DMS 273 (cell line): ENCODE results near the gene PTGR3.

Source experiments
- DNase-seq: peaks from one replicate; lab custom pipeline; 2025; ENCODE audit not compliant: unreplicated experiment; lab: John Stamatoyannopoulos, UW

PTGR3 gene

DNA sequence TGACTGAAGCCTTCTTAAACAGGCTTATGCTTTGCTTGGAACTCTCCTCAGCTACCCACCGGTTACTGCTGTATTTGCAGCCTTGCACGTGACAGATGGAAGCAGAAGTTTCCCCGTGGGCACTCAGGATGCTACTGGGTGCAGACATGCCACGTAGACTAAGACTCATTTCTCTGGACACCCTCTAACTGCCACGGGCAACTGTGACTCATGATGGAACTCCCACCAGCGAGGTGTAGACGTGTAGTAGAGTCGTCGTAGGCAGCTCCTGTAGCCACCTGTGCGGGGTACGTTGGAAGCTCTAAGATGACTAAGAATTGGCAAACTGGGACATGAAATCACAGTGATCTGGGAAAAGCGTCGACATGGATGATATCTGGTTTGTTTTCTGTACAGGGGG is 29.2 kb upstream of the PTGR3 start:
- no peak for DNase-seq

DNA sequence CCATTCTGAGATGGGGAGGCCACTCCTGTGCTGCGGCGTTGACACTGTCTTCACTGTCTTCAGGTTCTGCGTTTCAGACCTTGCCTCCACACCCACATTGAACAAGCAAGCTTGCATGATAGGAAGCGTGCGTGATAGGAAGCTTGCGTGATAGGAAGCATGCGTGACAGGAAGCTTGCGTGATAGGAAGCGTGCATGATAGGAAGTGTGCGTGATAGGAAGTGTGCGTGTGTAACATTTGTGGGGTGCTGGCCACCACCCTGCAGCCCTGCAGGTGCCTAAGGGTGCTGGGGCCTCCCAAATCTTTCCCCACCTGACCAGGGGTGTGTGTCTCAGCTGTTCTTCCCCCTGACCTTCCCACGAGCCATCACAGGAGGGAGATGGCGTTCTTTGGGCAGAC is 27.0 kb upstream of the PTGR3 start:
- DNase-seq, result no peak

DNA sequence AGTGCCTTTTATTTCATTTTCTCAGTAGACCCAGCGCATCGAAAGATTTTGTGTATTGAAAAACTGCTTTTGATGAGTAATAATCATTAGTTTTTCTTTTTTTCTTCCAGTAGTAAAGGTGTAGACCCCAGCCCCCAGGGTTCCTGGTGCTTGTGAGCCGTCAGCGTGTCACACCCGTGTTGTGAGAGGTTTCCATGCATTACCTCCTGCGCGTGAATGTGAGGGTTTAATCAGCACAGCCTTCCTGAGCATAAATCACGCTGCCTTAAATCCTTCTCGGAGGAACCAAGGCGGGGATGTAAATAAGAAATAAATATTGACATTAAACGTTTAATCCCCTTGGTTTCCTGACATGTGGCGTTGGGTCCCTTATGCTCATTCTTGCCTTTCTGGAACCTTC is 26.0 kb upstream of the PTGR3 start:
- DNase-seq, result no peak

- DNase-seq, result peak; percentile 17
Measured at GRCh38 chr18:75231053-75231406, 22.1 kb upstream of the PTGR3 start.

DNA sequence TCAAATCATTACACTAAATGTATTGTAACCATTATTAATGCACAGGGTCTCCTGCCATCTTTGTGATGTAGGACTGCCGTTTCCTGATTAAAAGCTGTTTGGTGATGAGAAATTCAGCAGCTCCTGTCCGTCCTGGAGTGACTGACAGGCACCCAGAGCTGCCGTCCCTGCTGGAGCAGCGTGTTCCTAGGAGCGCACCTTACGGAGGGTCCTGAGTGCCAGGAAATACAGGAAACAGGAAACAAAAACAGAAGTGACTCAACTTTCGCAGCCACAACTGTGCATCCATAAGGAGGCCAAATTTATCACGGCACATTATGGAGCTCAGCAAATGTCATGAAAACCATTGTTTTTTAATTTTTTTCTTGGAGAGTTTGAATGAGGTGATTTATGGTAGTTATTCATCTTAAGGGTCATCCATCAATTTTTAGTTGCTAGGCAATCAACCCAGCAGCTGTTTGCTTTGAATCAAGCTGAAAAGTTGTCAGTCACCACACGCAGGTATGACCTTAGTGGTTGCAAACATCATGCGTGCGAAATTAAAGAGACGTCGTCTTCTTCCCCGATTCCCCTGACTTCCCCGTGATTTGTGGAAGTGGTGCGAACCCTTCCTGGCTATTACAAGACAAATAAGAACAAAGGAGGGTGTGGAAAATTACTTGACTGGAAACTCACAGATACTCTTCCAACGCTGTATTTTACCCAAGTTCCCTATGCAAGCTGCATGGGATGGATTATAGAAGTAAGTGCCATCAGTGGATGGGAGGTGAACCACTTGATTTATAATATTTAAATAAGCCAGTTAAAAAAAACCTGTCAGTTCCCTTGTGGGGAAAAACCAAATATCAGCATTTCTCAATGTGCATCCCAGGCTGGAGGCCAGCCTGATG is 21.5 kb upstream of the PTGR3 start:
- DNase-seq, result no peak

DNA sequence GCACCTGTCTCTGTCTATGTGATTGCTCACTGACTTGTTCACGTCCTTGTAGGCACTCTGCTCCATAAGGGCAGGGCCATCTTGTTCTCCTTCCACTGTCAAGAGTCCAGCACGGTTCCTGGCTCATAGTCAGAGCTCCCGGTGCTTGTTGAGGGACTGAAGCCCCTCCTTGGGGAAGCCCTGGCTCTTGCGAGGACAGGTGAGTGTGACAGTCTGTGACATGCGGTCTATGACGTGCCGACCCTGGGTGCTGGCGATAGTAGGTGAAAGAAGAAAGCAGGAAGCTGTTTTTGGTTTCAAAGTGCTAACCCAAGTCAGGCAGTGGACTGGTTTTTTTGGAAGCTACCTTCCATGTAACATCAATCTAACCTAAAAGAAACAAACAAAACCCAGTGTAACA is 20.5 kb upstream of the PTGR3 start:
- no peak for DNase-seq

DNA sequence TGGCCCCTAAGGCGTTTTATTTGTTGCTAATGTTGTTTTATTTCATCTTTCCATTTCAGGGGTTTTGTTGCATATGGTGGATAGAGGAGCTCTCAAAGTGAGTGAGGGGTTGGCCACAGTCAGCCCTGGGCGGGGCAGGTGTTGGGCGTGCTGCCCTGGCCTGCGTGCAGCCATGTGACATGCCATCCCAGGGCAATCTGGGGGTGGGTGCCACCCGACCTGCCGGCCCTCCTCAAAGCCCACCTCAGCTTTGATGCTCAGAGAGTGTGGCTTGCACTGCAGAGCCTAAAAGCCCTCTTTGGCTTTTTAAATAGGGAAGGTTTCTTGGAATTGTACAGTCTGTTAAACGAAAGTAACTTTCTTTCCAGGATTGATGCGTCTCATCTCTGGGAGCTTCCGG is 20.0 kb upstream of the PTGR3 start:
- no peak for DNase-seq

GRCh38 chr18:75227535-75228296 is 18.8 kb upstream of the PTGR3 start:
- no peak for DNase-seq

- no peak for DNase-seq
Measured at GRCh38 chr18:75226956-75227316, 18.0 kb upstream of the PTGR3 start.

GRCh38 chr18:75226286-75226955 is 17.5 kb upstream of the PTGR3 start:
- DNase-seq, result no peak

GRCh38 chr18:75223687-75224347 is 14.9 kb upstream of the PTGR3 start:
- DNase-seq, result peak; percentile 29

- DNase-seq, result no peak
Measured at GRCh38 chr18:75222407-75222806, 13.5 kb upstream of the PTGR3 start.

- DNase-seq, result no peak
Measured at GRCh38 chr18:75221897-75222296, 13.0 kb upstream of the PTGR3 start.

GRCh38 chr18:75221397-75221796 is 12.5 kb upstream of the PTGR3 start:
- no peak for DNase-seq

DNA sequence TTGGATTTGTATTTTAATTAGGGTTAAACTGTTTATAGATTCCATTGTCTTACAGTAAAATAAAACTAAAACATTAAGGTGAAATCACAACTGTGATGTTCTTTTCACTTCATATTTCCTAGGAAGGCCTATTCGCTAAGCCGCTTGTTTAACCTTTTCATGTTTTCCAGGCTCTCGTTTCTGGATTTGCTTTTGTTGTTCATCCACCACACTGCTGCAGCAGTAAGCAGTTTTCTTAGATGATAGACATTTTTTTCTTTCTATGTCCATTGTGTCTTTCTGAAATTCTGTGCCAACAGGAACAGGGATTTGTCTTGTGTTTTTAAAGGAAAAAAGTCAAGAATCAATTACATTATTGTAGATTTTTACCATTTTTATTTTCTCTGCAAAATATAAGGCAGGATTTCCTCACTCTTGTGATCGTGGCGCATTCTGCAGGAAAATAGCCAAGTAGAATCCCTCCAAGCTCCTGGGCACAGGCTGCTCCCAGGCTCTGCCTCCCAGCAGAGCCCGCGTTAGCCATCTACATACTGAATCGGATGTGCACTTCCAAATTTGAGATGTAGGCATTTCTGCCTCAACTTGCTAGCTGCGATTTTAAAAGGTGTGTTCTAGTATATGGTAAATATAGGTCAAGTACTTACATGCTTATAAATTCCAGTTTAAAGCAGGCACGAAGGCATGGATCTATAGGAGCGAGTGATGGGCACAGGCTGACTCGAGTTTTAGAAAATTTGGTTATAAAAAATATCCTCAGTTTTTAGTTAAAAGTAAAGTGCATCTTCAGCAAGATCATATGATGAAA is 11.8 kb upstream of the PTGR3 start:
- DNase-seq, result no peak

DNA sequence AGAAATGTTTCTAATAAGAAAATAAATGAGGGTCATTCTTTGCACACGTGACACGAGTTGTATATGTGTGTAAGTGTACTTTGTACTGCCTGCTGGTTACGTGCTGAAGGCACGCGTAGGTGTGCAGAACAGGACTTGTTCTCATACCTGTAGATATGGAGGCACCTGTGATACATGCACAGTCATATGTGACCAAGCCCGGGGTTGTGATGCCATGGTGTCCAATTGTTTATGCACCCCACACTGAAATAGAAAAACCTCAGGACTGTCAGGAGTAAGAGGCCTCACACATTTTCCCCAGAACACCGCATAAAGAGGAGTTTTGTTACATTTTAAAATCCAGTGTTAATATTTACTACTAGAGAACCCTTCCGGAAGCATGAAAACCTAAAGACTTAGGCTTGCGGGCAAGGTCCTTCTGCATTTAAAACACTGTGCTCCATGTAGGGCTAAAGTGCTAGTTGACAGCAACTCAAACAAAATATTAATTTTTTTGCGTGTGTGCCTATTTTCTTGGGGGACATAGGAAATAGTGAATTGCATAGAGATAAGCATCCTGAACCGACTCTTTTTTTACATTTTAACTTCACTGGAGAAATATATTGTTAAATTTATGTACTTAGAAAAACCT is 10.9 kb upstream of the PTGR3 start:
- DNase-seq, result no peak

DNA sequence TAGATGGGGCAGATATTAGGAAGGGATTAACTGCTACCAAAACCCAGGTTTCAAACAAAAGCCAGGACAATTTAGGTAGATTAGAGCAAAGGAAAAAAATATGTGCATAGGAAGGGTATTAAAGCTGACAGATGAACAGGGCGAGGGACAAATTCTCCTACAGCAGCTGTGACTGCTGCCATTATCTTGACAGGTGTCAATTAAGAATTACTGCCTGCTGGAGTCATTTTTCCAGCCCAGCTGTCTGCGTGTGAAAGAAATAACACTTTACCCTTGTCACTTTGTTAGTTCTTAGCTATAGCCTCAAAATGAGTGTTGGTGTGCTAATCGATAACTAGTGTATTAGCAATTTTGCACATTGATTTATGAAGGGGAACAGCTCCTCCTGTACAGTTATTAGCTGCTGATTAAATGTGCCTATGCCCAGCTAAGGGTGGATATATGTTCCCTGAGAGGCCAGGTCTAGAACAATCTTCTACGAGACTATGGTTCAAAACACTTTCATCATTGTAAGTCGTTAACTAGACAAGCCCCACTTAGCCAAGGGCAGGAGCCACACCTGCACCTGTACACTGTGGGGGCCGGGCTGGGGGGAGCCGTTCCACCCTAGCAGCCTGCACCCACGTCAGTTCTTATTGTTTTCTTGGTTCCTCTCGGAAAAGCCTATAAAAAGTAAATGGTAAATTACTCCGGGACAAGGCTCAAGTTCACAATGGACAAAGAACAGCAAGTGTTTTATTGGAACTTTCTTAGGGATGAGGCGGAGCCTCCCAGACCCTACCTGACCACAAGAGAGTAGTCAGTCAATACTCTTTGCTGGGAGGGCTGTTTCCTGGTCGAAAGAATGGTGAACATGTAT is 9.4 kb upstream of the PTGR3 start:
- peak; percentile 73 for DNase-seq

- DNase-seq, result no peak
Measured at GRCh38 chr18:75216911-75217689, 8.2 kb upstream of the PTGR3 start.
